ENCODE results near the gene PDZK1IP1. TPM values are rescaled to one million over a fixed set of nuclear protein-coding genes. Genes with fewer than 3 reads are reported as not detected.

Gene PDZK1IP1
- total RNA-seq, 5 donors from 2014 or later (not counting 1 experiment from before 2014, with no cell fraction given), result not detected

DNA sequence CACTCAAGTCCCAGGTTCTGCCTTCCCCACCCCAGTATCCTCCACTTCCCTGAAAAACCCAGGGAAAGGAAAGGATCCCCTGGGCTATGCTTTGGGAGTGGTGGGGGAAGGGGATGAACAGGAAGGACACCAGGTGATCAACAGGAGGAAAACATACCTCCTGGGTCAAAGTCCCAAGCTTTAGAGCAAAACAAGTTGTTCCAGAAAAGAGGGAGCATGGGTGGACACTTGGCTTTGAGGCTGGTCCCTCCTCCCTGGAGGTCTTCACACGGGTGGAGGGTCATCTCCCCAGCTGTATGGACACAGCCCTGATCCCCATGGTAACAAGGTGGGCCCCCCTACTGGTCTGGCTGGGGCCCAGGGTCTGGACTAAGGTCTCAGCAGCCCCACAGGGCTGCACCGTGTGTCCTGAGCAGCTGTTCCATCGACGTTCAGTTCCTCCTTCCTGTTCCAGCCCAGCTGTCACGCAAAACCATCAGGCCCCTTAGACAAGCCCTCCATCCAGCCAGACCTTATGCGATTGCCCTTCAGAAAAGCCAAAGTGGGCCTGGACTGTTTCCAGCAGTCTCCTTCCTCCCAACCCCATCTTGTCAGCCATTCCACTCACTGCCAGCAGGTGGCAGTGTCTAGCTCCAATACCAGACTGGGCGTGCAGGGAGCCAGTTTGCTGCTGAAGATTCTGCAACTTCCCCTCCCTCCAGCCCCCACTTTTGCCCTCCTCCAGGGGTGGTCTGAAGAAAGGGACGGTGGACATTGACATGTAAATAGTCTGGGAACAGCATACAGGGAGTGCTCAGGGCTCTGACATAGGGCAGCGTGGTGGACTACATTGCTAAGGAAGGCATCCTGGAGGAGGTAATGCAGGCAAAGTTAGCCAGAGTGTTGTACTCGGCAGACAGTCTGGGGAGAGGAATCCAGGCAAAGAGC lies 2.9 kb upstream of the PDZK1IP1 start:
- H3K4me3 ChIP-seq (ENCODE audit: control insufficient read depth in 1 of 2, extremely low read depth in 1 of 2, low read length in 1 of 2), result no peak overlapping the region
- H3K27me3 ChIP-seq (replicated peaks in 1 of 2; ENCODE audit: control insufficient read depth in 2 of 2, extremely low read depth in 1 of 2, insufficient read depth in 2 of 2, low read length in 1 of 2), result peaks cover 0 to 32% of the 10 kb centered on the region in 2 experiments
- H3K4me1 ChIP-seq (ENCODE audit: control insufficient read depth in 1 of 2, extremely low read depth in 1 of 2, insufficient read depth in 2 of 2, low read length in 2 of 2), result peaks cover 0 to 6% of the 10 kb centered on the region in 2 experiments
- H3K4me3 Mint-ChIP-seq, result no peak overlapping the region
- no peak overlapping the region for H3K27ac ChIP-seq (ENCODE audit: low read length)
- H3K9me3 ChIP-seq, result no peaks in the 10 kb centered on the region
- ChIA-PET CTCF (interaction anchor here (0.6 to 3.1 kb wide), 16 partner anchors 8 to 518 kb away, joined by 3 to 15 read pairs (median 3); no protein-coding TSS in a partner anchor), POLR2A (no interaction called here)
- no peaks in the 10 kb centered on the region for H3K9me3 Mint-ChIP-seq
- no peak overlapping the region for H3K27ac Mint-ChIP-seq
- H3K36me3 ChIP-seq (ENCODE audit: control insufficient read depth in 2 of 2, extremely low read depth in 1 of 2, insufficient read depth in 1 of 2, low read length in 1 of 2), result no peaks in the 10 kb centered on the region
- H3K36me3 Mint-ChIP-seq, result no peaks in the 10 kb centered on the region
- no peaks in the 10 kb centered on the region for H3K4me1 Mint-ChIP-seq
- DNase-seq (peak; percentile 8 to 77 (median 49)), ATAC-seq (replicated peaks in 1 of 4) (peak; percentile 57 to 77 (median 74))
- 18% methylated on average over 8 of the region's 10 CpGs for WGBS (ENCODE audit: insufficient coverage)
- H3K27me3 Mint-ChIP-seq, result peaks cover 6 to 16% of the 10 kb centered on the region in 2 donors

DNA sequence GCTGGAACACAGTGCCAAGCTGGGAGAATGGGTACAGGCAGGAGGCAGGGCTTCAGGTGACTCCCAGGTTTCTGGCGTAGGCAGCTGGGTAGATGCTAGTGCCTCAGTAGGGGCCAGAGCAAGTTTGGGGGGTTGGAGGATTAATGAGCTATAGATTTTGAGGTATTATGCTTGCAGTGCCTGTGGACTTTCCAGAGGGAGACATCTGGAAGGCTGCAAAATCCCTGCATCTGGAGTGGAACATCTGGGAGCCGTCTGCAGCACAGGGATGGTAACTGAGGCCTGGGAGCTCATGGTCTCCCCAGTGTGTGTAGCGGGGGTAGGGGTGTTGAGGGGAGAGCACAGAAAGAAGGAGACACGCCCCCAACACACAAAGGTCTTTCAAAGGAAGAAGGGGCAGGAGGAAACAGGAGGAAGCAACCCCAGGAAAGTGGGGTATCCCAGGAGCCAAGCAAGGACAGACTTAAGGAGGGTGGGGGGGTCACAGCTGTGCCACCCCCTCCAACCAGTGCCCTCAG lies 2.2 kb upstream of the PDZK1IP1 start:
- ChIA-PET CTCF (interaction anchor here (0.6 to 2.0 kb wide), 10 partner anchors 9 to 516 kb away, joined by 3 to 6 read pairs (median 3); no protein-coding TSS in a partner anchor), POLR2A (no interaction called here)
- ATAC-seq (replicated peaks in 1 of 4) (no peak), DNase-seq (peak in 2 of 35 experiments; percentile 3 to 22)
- Mint-ChIP-seq H3K4me1 (no peaks in the 10 kb centered on the region), H3K27me3 (peaks cover 4 to 13% of the 10 kb centered on the region in 2 donors), H3K36me3 (no peaks in the 10 kb centered on the region), H3K27ac (no peak overlapping the region), H3K9me3 (no peaks in the 10 kb centered on the region), H3K4me3 (no peak overlapping the region)
- H3K27me3 ChIP-seq (replicated peaks in 1 of 2; ENCODE audit: control insufficient read depth in 2 of 2, extremely low read depth in 1 of 2, insufficient read depth in 2 of 2, low read length in 1 of 2), result peaks cover 0 to 32% of the 10 kb centered on the region in 2 experiments
- H3K4me1 ChIP-seq (ENCODE audit: control insufficient read depth in 1 of 2, extremely low read depth in 1 of 2, insufficient read depth in 2 of 2, low read length in 2 of 2), result peaks cover 0 to 6% of the 10 kb centered on the region in 2 experiments
- no peak overlapping the region for H3K4me3 ChIP-seq (ENCODE audit: control insufficient read depth in 1 of 2, extremely low read depth in 1 of 2, low read length in 1 of 2)
- H3K36me3 ChIP-seq (ENCODE audit: control insufficient read depth in 2 of 2, extremely low read depth in 1 of 2, insufficient read depth in 1 of 2, low read length in 1 of 2), result no peaks in the 10 kb centered on the region
- WGBS (ENCODE audit: insufficient coverage), result 80% methylated on average over 1 of the region's 4 CpGs
- no peaks in the 10 kb centered on the region for H3K9me3 ChIP-seq
- no peak overlapping the region for H3K27ac ChIP-seq (ENCODE audit: low read length)

GRCh38 chr1:47190857-47191256 lies 1.0 kb upstream of the PDZK1IP1 start:
- Mint-ChIP-seq H3K27ac (no peak overlapping the region), H3K9me3 (no peaks in the 10 kb centered on the region), H3K4me3 (no peak overlapping the region), H3K36me3 (no peaks in the 10 kb centered on the region), H3K27me3 (peaks cover 5 to 9% of the 10 kb centered on the region in 2 donors), H3K4me1 (no peaks in the 10 kb centered on the region)
- Histone ChIP-seq H3K9me3 (no peaks in the 10 kb centered on the region), H3K27ac (ENCODE audit: low read length) (no peak overlapping the region), H3K4me3 (ENCODE audit: control insufficient read depth in 1 of 2, extremely low read depth in 1 of 2, low read length in 1 of 2) (no peak overlapping the region), H3K36me3 (ENCODE audit: control insufficient read depth in 2 of 2, extremely low read depth in 1 of 2, insufficient read depth in 1 of 2, low read length in 1 of 2) (no peaks in the 10 kb centered on the region), H3K27me3 (replicated peaks in 1 of 2; ENCODE audit: control insufficient read depth in 2 of 2, extremely low read depth in 1 of 2, insufficient read depth in 2 of 2, low read length in 1 of 2) (peaks cover 0 to 27% of the 10 kb centered on the region in 2 experiments), H3K4me1 (ENCODE audit: control insufficient read depth in 1 of 2, extremely low read depth in 1 of 2, insufficient read depth in 2 of 2, low read length in 2 of 2) (peaks cover 0 to 6% of the 10 kb centered on the region in 2 experiments)
- no peak for ATAC-seq (replicated peaks in 1 of 4)
- peak in 1 of 35 experiments; percentile 12 for DNase-seq
- ChIA-PET POLR2A (no interaction called here), CTCF (interaction anchor here in 1 of 2 donors (1.2 kb wide), 1 partner anchor 15 kb away, joined by 4 read pairs; no protein-coding TSS in a partner anchor)
- WGBS (ENCODE audit: insufficient coverage), result 77% methylated on average over 5 of the region's 6 CpGs

DNA sequence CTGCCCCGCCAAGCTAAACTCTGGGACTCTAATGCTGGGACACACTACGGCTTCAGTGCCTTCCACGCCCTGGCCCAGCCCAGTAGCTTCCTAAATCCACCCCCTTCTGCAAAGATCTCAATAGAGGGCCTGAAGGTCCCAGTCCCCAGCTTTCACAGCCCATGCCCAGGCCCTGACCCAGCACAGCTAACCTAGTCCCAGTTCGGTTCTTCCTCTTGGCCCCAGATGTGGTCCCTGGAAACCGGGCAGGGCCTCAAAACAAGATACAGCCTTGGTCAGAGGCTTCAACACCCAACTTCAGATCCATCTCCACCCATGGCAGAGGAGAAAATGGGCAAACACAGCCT lies 646 bp upstream of the PDZK1IP1 start:
- H3K9me3 Mint-ChIP-seq, result no peaks in the 10 kb centered on the region
- no peaks in the 10 kb centered on the region for H3K36me3 ChIP-seq (ENCODE audit: control insufficient read depth in 2 of 2, extremely low read depth in 1 of 2, insufficient read depth in 1 of 2, low read length in 1 of 2)

GRCh38 chr1:47188791-47189785 lies 748 bp downstream of the PDZK1IP1 start:
- POLR2A ChIA-PET, result no interaction called here

More for the DNA sequence above, 646 bp upstream of the PDZK1IP1 start:
- Mint-ChIP-seq H3K4me1 (no peaks in the 10 kb centered on the region), H3K4me3 (no peak overlapping the region), H3K27me3 (peaks cover 9 to 13% of the 10 kb centered on the region in 2 donors), H3K36me3 (no peaks in the 10 kb centered on the region), H3K27ac (no peak overlapping the region)
- Histone ChIP-seq H3K27ac (ENCODE audit: low read length) (no peak overlapping the region), H3K4me1 (ENCODE audit: control insufficient read depth in 1 of 2, extremely low read depth in 1 of 2, insufficient read depth in 2 of 2, low read length in 2 of 2) (peaks cover 0 to 6% of the 10 kb centered on the region in 2 experiments), H3K9me3 (no peaks in the 10 kb centered on the region), H3K4me3 (ENCODE audit: control insufficient read depth in 1 of 2, extremely low read depth in 1 of 2, low read length in 1 of 2) (no peak overlapping the region), H3K27me3 (replicated peaks in 1 of 2; ENCODE audit: control insufficient read depth in 2 of 2, extremely low read depth in 1 of 2, insufficient read depth in 2 of 2, low read length in 1 of 2) (peaks cover 0 to 29% of the 10 kb centered on the region in 2 experiments)
- 61% methylated on average over 5 of the region's 5 CpGs for whole genome bisulfite sequencing (ENCODE audit: insufficient coverage)
- CTCF ChIA-PET, result interaction anchor here (0.8 to 1.2 kb wide), 2 partner anchors 12 to 15 kb away, joined by 4 read pairs; no protein-coding TSS in a partner anchor
- no peak for ATAC-seq (replicated peaks in 1 of 4)
- POLR2A ChIA-PET, result no interaction called here
- peak in 1 of 35 experiments; percentile 2 for DNase-seq

More at GRCh38 chr1:47188791-47189785, 748 bp downstream of the PDZK1IP1 start:
- H3K27me3 Mint-ChIP-seq, result peaks cover 12 to 19% of the 10 kb centered on the region in 2 donors
- ATAC-seq (replicated peaks in 1 of 4) (no peak), DNase-seq (peak in 2 of 35 experiments; percentile 2 to 11)
- H3K27me3 ChIP-seq (replicated peaks in 1 of 2; ENCODE audit: control insufficient read depth in 2 of 2, extremely low read depth in 1 of 2, insufficient read depth in 2 of 2, low read length in 1 of 2), result peaks cover 0 to 41% of the 10 kb centered on the region in 2 experiments
- H3K4me3 ChIP-seq (ENCODE audit: control insufficient read depth in 1 of 2, extremely low read depth in 1 of 2, low read length in 1 of 2), result no peak overlapping the region
- H3K27ac Mint-ChIP-seq, result no peak overlapping the region
- H3K27ac ChIP-seq (ENCODE audit: low read length), result no peak overlapping the region
- H3K36me3 Mint-ChIP-seq, result no peaks in the 10 kb centered on the region
- no peaks in the 10 kb centered on the region for H3K4me1 Mint-ChIP-seq
- WGBS (ENCODE audit: insufficient coverage), result 52% methylated on average over 4 of the region's 7 CpGs
- H3K36me3 ChIP-seq (ENCODE audit: control insufficient read depth in 2 of 2, extremely low read depth in 1 of 2, insufficient read depth in 1 of 2, low read length in 1 of 2), result no peaks in the 10 kb centered on the region
- H3K9me3 Mint-ChIP-seq, result no peaks in the 10 kb centered on the region
- peaks cover 0 to 6% of the 10 kb centered on the region in 2 experiments for H3K4me1 ChIP-seq (ENCODE audit: control insufficient read depth in 1 of 2, extremely low read depth in 1 of 2, insufficient read depth in 2 of 2, low read length in 2 of 2)
- H3K4me3 Mint-ChIP-seq, result no peak overlapping the region
- H3K9me3 ChIP-seq, result no peaks in the 10 kb centered on the region
- CTCF ChIA-PET, result interaction anchor here (0.6 to 0.8 kb wide), 2 partner anchors 13 to 73 kb away, joined by 3 to 4 read pairs; no protein-coding TSS in a partner anchor
